ENCODE measurements around the gene ADAMTS2.

Gene ADAMTS2

GRCh38 chr5:179311091-179311470 is 34.2 kb downstream of the ADAMTS2 start:
- no peak for DNase-seq (ENCODE audit: low read depth in 2 of 2)

GRCh38 chr5:179310439-179311090 is 34.7 kb downstream of the ADAMTS2 start:
- no peak for DNase-seq (ENCODE audit: low read depth in 2 of 2)

GRCh38 chr5:179309751-179310320 is 35.4 kb downstream of the ADAMTS2 start:
- DNase-seq (ENCODE audit: low read depth in 2 of 2) = no peak

GRCh38 chr5:179309383-179309670 is 35.9 kb downstream of the ADAMTS2 start:
- DNase-seq (ENCODE audit: low read depth in 2 of 2) = no peak

- DNase-seq (ENCODE audit: low read depth in 2 of 2) = no peak
Observed at GRCh38 chr5:179308563-179309382, 36.5 kb downstream of the ADAMTS2 start.

GRCh38 chr5:179307931-179308471 is 37.3 kb downstream of the ADAMTS2 start:
- no peak for DNase-seq (ENCODE audit: low read depth in 2 of 2)

GRCh38 chr5:179307013-179307800 is 38.1 kb downstream of the ADAMTS2 start:
- DNase-seq (ENCODE audit: low read depth in 2 of 2) = no peak

GRCh38 chr5:179306191-179307012 is 38.9 kb downstream of the ADAMTS2 start:
- no peak for DNase-seq (ENCODE audit: low read depth in 2 of 2)

GRCh38 chr5:179304871-179305270 is 40.4 kb downstream of the ADAMTS2 start:
- DNase-seq (ENCODE audit: low read depth in 2 of 2) = no peak

GRCh38 chr5:179304466-179304865 is 40.8 kb downstream of the ADAMTS2 start:
- no peak for DNase-seq (ENCODE audit: low read depth in 2 of 2)

- no peak for DNase-seq (ENCODE audit: low read depth in 2 of 2)
Observed at GRCh38 chr5:179303451-179304200, 41.6 kb downstream of the ADAMTS2 start.

- no peak for DNase-seq (ENCODE audit: low read depth in 2 of 2)
Observed at GRCh38 chr5:179302499-179303185, 42.6 kb downstream of the ADAMTS2 start.

GRCh38 chr5:179301796-179302195 is 43.5 kb downstream of the ADAMTS2 start:
- no peak for DNase-seq (ENCODE audit: low read depth in 2 of 2)

GRCh38 chr5:179301376-179301775 is 43.9 kb downstream of the ADAMTS2 start:
- no peak for DNase-seq (ENCODE audit: low read depth in 2 of 2)

GRCh38 chr5:179300581-179301180 is 44.6 kb downstream of the ADAMTS2 start:
- DNase-seq (ENCODE audit: low read depth in 2 of 2) = no peak

- DNase-seq (ENCODE audit: low read depth in 2 of 2) = no peak
Observed at GRCh38 chr5:179298181-179298993, 46.9 kb downstream of the ADAMTS2 start.

GRCh38 chr5:179297486-179298180 is 47.6 kb downstream of the ADAMTS2 start:
- DNase-seq (ENCODE audit: low read depth in 2 of 2) = no peak

- DNase-seq (ENCODE audit: low read depth in 2 of 2) = no peak
Observed at GRCh38 chr5:179297026-179297425, 48.2 kb downstream of the ADAMTS2 start.

Data from activated CD4-positive, alpha-beta T cell treated with anti-CD3 and anti-CD28 coated beads for 24 hours (primary cell).